Hematopoietic multipotent progenitor cell treated with erythropoietin and hydrocortisone succinate and interleukin-3 and kit ligand, for 8 days (in vitro differentiated cells): ENCODE data around the gene CFHR4.
"Not testable (repeated sequence)": the region's sequence is repeated elsewhere in the genome, so short reads cannot be mapped to it uniquely, and the experiment has no call there.

Experiments
- DNase-seq: peaks from one replicate; pipeline ENCODE4 v3.0.0-alpha.2; 2015

CFHR4 gene

DNA sequence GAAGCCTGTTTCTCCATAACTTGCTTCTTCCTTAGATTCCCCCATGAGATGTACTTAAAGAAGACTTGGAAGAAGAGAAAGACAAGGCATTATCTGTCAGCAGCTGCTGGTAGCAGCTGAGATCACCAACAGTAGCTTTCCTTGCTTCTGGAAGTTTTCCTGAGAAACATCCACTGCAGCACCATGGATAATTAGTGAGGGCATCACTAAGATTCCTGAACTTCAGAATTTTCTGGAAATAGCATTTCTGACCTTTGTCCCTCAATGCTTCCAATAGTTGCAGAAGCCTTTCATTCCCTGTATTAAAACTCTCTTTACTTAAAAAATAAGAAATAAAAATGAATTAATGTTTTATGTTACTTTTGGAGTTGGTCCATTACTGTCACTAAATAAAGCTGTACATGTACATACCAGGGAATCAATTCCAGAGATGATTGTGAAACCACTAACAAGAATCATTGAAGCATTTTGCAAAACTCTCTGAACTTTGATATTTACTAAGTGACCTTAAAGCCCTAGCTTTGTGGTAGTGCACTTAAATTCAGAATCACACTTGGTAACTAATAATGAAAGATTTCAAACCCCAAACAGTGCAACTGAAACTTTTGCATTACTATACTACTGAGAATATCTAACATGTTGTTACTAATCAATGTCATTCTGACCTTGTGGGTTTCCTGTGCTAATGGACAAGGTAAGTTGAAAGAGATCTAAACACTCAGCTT is at the start of gene CFHR4:
Gene CFHR4, plus strand, starts transcription at position 538 of the 725 bp plus-strand sequence. Its CDS starts 99 bp downstream, at position 637.
- DNase-seq = no peak

DNA sequence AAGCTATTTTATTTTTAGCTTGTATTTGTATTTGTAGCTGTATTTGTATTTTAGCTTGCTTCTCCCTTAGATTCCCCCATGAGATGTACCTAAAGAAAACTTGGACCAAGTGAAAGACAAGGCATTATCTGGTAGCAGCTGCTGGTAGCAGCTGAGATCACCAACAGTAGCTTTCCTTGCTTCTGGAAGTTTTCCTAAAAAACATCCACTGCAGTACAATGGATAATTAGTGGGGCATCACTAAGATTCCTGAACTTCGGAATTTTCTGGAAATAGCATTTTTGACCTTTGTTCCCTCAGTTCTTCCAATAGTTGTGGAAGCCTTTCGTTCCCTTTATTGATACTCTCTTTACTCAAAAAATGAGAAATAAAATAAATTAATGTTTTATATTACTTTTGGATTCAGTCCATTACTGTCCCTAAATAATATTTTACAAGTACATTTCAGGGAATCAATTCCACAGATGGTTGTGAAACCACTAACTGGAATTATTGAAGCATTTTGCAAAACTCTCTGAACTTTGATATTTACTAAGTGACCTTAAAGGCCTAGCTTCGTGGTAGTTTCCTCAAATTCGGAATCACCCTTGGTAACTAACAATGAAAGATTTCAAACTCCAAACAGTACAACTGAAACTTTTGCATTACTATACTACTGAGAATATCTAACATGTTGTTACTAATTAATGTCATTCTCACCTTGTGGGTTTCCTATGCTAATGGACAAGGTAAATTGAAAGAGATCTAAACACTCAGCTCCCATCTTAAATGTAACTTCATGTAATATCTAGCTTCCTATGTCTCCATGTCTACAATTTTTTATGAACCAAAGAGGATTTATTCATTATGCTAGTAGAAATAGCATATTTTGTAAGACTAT is 38.0 kb upstream of the CFHR4 start:
- DNase-seq = not testable (repeated sequence)

DNA sequence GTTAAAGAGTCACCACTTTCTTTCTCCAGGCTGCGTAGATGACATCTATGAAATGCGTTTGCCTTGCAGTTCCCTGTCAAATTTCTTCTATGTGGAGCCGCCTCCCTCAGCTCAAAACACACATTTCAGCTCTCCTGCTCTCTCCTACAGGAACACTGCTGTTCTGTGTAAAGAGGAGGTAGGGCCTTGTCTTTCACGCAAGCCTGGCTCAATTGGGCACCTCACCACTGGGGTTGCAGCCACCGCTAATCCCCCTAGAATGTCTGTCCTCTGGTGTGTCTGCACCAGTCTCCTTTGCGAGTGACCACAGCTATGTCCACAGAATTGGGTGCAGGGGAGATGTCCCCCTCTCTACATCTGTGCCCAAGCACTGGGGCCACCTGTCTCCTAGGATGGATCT is 31.8 kb upstream of the CFHR4 start:
- no peak for DNase-seq

DNA sequence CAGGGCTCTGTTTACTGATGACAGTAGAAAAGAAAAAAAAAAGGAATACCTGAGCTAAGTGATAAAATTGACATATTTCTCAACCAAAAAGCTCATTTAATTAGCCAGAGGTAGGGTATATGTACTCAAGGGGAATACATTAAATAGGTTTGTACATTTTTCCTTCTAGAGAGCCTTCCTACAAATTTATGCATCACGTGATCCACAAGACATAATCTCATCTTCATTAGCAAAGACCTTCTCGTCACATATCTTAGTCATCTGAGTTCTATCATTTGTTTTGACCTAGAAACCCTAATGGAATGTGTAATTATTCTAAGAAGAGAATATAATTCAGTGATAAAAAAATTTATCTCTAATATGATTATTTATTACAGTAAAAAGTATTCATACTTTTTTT is 30.7 kb upstream of the CFHR4 start:
- no peak for DNase-seq

DNA sequence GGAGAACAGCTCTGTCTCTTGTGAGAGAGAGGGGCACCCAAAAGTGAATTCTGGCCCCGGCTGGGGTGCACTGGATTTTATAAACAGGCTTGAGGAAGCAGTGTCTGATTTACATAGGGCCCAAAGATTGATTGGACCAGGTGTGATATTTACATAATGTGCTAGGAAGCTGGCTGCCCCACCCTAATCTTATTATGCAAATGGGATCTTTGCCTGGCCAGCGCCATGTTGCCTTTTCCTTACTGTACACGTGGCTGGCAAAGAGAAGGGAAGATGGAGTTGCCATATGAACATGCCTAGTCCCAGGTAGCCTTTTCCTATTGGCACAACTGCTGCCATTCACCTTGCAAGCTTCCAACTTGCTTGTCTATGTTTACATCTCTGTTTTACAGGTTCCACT is 29.0 kb upstream of the CFHR4 start:
- no peak for DNase-seq

DNA sequence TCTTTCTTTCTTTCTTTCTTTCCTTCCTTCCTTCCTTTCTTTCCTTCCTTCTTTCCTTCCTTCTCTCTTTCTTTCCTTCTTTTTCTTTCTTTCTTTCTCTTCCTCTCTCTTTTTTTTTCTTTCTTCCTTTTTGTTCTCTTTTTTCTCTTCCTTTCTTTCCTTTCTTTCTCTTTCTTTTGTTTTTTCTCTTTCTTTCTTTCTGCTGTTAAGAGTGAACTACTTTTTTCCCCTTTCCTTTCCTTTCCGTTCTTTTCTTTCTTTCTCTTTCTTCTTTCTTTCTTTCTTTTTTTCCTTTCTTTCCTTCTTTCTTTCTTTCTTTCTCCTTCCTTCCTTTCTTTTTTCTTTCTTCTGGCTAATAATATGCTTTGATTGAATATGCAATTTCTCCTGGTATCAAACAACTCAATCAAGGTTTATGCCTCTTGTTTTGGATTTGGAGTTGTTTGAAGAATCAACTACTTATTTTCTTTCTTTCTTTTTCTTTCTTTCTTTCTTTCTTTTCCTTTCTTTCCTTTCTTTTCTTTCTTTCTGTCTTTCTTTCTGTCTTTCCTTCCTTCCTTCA is 27.4 kb upstream of the CFHR4 start:
- no peak for DNase-seq

DNA sequence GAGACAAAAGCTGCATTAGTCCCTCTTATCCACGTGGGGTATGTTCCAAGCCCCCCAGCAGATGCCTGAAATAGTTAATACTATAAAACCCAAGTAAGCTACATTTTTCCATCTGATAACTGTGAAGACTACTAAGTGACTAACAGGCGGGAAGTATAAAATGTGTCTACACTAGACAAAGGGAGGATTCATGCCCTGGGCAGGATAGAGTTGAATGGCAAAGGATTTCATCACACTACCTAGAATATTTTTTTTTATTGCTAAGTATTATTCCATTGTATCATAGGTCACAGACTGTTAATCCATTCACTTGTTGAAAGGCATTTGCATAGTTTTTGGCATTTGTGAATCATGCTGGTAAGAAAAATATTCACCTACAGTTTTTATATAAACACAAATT is 26.4 kb upstream of the CFHR4 start:
- no peak for DNase-seq

DNA sequence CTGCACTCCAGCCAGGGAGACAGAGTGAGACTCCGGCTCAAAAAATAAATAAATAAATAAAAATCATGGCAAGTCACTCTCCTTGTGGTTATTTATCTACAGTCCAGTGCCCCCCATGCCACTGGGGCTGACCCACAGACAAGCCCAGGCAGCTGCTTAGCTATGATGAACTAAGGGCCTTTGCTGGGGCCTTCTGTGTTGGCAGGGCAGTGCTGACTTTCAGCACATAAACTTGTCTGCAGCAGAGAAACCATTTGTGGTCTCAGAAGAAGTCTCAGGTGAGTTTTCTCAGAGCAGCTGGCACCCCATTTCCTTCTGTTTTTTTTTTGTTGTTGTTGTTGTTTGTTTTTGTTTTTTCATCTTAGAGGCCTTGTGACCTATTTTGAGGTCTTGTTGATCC is 20.9 kb upstream of the CFHR4 start:
- DNase-seq = no peak

DNA sequence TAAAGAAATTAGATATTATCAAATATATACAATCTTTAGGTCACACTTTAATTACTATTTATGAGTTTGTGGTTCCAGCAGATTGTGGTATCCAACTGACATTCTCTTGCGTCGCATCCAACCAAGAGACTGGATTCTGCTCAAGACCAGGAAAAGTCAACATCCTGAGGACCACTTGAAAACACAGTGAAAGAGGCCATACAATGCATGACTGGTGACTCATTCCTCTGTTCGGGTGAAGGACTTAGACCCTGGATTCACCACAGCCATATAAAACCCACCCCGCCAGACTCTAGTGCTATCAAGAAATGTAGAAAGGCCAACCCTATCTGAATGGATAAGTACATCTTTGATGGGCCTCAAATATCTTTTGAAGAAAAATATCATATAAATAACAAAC is 14.5 kb upstream of the CFHR4 start:
- no peak for DNase-seq

DNA sequence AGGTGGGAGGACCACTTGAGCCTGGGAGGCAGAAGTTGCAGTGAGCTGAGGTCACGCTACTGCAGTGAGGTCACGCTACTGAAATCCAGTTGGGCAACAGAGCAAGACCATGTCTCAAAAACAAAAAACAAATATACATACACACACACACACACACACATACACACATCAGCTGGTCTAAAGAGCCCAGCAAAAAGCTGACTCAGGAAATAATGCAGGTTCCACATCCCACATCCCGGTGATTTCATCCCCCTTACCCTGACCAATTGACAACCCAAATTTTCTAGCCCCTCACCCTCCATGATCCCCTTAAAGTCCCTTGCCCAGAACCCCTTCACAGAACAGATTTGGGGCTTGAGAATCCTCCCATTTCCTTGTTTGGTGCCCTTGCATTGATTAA is 11.9 kb upstream of the CFHR4 start:
- no peak for DNase-seq

DNA sequence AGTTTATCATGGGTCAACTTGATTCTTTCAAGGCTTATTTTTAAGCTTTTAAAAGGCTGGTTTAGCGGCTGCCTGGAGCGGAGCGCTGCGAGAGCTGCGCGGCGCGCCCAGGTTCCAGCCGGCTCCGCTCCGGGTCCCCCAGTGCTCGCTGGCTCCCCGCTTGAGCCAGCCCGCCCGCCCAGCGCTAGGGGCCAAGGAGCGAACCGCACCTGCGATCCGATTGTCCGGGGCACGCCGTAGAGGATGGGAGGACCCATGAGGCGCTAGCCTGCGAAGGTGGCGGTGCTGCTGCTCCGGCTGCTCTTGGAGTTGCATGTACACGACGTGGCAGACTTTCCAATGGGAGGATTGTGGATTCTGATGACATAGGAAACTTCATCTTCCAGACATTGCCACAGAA is 9.9 kb upstream of the CFHR4 start:
- no peak for DNase-seq

DNA sequence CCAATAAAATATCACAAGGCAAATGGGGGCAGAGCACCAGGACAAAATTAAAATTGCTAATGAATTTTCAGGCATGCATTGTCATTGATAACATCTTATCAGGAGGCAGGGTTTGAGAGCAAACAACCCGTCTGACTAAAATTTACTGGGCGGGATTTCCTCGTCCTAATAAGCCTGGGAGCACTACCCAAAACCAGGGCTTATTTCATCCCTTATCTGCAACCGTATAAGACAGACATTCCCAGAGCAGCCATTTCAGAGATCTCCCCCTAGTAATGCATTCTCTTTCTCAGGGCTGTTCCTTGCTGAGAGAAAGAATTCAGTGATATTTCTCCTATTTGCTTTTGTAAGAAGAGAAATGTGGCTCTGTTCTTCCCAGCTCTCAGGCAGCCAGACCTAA is 1.3 kb upstream of the CFHR4 start:
- DNase-seq = not testable (repeated sequence)

DNA sequence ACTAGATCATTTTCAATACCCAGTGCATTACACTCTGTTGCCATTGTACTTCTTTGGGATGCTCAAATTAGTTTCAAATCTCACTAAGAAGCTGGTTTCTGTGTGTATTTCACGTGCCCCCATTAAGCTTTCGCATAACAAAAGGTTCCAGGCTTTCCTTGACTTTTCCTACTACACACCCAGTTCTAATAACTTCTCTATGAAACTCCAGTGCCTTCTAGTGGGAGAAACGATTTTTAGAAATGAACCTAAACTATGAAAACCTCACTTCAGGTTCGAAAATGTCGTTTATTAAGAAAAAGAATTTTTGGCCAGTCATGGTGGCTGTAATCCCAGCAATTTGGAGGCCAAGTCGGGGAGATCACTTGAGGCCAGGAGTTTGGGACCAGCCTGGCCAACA is 2.8 kb downstream of the CFHR4 start:
- DNase-seq = no peak

DNA sequence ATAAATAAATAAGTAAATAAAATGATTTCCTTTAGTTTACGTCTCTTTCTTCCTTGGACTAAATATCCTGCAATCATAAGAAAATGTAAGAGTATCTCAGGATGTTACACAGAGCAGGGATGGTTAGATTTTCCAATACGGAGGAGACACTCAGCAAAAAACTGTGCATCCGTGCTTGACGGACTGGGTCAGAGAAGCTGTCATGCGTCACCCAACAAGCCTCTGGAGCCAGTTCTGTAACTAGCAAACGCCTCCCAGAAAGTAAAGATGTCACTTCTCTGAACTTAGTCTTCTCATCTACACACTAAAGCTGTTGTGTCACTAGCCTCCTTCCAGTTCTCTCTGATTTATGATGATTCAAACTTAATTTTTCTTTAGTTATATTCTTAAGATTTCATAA is 3.4 kb downstream of the CFHR4 start:
- DNase-seq = no peak

DNA sequence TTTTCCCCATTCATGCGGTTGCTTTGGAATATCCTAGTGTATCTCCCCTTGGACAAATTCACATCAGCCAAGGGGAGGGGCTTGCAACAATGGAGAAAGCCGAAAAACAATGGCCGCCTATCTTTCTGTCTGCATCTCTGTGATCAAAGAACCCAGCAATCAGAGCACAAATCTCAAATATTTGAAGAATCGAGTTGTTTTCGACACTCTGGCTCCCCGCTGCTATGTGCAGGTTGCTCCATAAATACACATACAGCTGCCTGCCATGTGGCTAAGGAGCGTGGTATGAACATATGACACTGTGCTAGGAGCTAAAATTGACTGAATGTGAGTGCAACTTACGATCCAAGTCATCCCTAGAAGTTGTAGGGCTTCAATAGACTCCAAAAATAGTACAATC is 8.5 kb downstream of the CFHR4 start:
- DNase-seq = no peak

DNA sequence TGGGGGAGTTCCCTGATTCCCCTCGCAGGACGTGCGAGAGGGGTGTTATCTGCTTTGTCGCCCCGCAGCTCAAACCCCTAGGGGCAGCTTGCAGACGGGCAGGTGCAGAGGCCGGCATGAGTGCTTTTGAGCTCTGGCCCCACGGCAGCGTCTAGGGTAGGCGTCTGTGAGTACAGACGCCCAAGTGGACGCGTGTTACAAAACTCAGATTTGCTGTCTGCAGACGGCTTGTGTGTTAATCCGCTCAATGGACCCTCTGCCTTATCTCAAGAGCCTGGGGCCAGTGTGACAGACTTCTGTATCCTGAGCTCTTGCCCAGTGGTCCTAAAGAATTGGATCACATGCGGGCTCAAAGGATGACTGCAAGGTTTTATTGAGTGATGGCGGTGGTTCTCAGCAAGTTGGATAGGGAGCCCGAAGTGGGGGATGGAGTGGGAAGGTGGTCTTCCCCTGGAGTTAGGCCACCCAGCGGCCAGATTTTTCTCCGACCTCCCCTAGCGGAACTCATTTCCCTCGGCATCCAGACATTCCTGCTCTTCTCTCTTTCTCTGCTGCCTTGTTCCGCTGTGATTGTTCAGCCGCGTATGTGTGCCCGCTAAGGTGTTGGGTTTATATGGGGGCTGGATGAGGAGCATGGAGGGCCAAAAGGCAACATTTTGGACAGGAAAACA is 9.4 kb downstream of the CFHR4 start:
- DNase-seq = no peak

DNA sequence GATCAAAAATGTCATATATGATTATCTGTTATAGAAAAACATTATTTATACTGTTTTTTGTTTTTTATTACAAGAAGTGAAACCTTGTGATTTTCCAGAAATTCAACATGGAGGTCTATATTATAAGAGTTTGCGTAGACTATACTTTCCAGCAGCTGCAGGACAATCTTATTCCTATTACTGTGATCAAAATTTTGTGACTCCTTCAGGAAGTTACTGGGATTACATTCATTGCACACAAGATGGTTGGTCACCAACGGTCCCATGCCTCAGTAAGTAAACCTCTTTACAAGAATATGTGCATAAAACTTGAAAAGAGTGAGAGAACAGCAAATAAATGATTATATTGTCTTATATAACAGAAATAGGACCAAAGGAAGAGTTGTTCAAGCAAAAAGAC is 14.5 kb downstream of the CFHR4 start:
- DNase-seq = no peak

DNA sequence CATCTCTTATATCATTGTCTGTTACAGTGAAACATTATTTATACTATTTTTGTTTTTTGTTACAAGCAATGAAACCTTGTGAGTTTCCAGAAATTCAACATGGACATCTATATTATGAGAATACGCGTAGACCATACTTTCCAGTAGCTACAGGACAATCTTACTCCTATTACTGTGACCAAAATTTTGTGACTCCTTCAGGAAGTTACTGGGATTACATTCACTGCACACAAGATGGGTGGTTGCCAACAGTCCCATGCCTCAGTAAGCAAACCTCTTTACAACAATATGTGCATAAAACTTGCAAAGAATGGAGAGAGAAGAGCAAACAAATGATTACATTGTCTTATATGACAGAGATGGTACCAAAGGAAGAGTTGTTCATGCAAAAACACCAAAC is 22.4 kb downstream of the CFHR4 start:
- no peak for DNase-seq

DNA sequence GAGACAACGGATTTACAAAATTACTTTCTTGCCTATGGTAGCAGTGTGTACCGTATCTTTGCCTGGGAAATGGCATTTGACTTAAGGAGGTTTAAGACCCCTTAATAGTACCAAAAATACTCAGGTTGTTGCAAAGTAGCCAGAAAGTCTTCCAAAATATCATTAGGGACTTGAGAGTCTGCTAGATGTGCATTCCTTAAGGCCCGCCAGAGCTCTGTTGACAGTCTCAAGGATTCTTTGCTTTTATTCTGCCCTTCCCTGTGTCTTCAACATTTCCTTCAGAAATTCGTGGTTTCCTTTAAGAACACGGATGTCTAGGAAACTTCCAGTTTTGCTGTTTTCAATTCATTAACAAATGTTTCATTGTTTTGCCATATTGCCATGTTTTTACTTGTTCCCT is 24.4 kb downstream of the CFHR4 start:
- not testable (repeated sequence) for DNase-seq

DNA sequence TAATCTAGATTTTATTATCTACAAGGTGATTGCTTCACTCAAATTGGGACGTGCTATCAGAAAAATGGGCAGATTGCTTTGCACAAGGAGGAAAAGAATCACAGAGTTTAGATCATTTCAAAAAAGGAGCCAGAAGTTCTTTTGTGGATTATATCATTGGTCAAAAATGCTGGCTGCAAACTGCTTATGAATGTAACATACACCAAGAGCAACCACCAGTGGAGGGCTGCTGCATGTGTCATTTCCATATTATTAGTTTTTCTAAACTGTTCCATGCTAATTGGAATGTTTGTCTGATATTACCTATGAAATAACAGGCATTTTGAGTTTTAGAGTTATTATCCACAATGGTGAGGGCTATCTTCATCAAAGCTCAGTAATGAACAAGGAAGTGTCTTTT is 39.0 kb downstream of the CFHR4 start:
- not testable (repeated sequence) for DNase-seq

DNA sequence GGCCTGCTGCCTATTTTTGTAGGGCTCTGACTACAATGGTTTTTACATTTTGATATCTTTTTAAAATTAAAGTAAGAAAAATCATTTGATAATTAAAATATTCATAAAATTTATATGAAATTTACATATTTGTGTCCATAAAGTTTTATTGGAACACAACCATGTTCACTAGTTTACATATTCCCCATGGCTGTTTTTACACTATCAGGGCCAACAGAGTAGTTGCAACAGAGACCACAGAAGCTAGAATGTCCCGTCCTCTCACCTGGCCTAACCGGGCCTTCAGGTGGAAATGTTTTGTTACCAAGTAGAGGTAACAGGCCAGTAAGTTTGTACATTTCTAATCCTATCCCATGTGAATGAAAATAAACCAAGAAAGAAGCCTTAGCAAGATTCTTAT is 45.0 kb downstream of the CFHR4 start:
- DNase-seq = not testable (repeated sequence)

DNA sequence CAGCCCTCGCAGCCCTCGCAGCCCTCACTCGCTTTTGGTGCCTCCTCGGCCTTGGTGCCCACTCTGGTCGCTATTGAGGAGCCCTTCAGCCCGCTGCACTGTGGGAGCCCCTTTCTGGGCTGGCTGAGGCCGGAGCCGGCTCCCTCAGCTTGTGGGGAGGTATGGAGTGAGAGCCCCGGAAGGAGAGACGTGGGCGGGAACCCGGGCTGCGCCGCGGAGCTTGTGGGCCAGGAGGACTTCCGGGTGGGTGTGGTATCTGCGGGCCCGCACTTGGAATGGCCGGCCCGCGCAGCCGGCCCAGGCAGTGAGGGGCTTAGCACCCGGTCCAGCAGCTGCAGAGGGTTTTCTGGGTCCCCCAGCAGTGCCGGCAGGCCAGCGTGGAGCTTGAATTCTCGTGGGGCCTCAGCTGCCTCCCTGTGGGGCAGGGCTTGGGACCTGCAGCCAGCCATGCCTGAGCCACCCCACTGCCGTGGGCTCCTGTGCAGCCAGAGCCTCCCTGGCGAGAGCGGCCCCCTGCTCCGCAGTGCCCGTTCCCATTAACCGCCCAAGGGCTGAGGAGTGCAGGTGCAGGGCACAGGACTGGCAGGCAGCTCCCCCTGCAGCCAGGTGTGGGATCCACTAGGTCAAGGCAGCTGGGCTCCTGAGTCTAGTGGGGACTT is 45.8 kb downstream of the CFHR4 start:
- DNase-seq = no peak

DNA sequence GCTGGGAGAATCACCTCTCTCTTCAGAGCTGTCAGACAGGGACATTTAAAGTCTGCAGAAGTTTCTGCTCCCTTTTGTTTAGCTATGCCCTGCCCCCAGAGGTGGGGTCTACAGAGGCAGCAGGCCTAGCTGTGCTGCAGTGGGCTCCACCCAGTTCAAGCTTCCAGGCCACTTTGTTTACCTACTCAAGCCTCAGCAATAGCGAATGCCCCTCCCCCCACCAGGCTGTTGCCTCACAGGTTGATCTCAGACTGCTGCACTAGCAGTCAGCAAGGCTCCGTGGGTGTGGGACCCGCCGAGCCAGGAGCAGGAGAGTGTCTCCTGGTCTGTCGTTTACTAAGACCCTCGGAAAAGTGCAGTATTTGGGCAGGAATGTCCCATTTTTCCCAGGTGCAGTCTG is 53.6 kb downstream of the CFHR4 start:
- not testable (repeated sequence) for DNase-seq
